ENCODE measurements around the gene ALOXE3.
"Not testable (repeated sequence)": the region's sequence is repeated elsewhere in the genome, so short reads cannot be mapped to it uniquely, and the experiment has no call there.

Gene ALOXE3

GRCh38 chr17:8066841-8067775, 51.2 kb downstream of the ALOXE3 start:
- no peak for DNase-seq

- DNase-seq: no peak
Measured at GRCh38 chr17:8064561-8065019, 53.7 kb downstream of the ALOXE3 start.

- DNase-seq: no peak
Measured at GRCh38 chr17:8063761-8064534, 54.4 kb downstream of the ALOXE3 start.

- DNase-seq: no peak
Measured at GRCh38 chr17:8062807-8063483, 55.4 kb downstream of the ALOXE3 start.

GRCh38 chr17:8062435-8062806, 55.9 kb downstream of the ALOXE3 start:
- DNase-seq: no peak

- not testable (repeated sequence) for DNase-seq
Measured at GRCh38 chr17:8061851-8062250, 56.5 kb downstream of the ALOXE3 start.

GRCh38 chr17:8060274-8060673, 58.0 kb downstream of the ALOXE3 start:
- no peak for DNase-seq

DNA sequence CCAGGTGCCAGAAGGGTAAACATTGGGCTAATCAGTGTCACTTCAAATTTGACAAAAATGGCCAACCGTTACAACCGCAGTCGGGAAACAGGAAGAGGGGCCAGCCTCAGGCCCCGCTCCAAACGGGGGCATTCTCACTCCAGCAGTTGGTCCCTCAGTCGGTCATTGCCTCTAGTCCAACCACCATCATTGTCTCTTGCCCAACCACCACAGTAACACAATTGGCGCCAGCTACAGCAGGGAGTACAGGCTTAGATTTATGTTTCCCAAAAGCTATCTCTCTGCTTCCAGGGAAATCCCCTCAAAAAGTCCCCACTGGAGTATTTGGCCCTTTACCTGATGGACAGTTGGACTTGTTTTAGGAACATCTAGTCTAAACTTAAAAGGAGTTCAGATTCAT, 59.2 kb downstream of the ALOXE3 start:
- DNase-seq: no peak

GRCh38 chr17:8057691-8058114, 60.6 kb downstream of the ALOXE3 start:
- DNase-seq: no peak

- no peak for DNase-seq
Measured at GRCh38 chr17:8056976-8057625, 61.2 kb downstream of the ALOXE3 start.

DNA sequence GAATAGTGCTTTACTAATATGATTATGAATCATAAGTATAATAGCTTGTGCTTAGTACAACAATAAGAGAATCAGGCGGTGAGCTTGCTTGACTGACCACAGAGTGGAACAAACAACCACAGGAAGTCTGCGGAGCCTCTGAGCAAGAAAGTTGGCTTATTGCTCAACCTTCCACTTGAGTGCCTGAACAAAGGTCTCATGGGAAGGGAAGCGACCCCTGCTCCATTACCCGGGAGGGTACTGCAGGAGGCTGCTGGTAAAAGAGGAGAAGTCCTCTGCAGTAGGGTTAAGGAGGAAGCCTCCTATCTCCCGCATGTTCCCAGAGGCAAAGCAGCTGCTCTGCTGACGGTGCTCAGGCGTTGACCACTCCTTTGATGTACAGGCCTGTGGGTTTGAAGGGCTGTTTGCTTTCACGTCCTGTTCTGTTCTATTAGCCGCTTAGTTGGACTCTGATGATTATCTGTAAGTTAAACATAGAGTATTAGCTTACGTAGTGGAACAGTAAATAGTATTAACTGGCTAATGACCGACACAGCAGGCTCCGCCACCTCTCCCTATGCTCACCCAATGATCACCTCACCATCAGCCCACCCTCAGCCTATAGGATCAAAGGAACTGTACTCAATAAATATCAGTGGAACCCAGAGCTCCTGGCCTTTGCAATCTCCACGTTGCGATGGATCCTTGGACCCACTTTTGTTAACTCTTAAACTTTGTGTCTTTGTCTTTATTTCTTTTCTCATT, 61.9 kb downstream of the ALOXE3 start:
- DNase-seq: no peak

GRCh38 chr17:8055851-8056231, 62.5 kb downstream of the ALOXE3 start:
- no peak for DNase-seq

DNA sequence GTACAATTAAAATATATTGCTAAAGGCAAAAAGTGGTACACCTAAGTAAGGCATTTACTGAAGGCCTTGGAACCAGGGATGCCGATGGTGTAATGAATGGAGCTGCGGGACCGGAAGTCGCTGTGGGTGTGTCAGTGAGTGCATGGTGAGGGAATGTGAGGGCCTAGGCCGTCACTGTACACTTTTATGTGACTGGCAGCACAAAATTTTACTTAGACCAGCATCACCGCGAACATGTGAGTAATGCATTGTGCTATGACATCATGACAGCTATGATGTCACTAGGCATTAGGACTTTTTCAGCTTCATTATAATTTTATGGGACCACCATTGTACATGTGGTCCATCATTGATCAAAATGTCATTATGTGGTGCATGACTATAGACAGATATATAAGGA, 64.7 kb downstream of the ALOXE3 start:
- no peak for DNase-seq

GRCh38 chr17:8052256-8053252, 65.8 kb downstream of the ALOXE3 start:
- DNase-seq: no peak

DNA sequence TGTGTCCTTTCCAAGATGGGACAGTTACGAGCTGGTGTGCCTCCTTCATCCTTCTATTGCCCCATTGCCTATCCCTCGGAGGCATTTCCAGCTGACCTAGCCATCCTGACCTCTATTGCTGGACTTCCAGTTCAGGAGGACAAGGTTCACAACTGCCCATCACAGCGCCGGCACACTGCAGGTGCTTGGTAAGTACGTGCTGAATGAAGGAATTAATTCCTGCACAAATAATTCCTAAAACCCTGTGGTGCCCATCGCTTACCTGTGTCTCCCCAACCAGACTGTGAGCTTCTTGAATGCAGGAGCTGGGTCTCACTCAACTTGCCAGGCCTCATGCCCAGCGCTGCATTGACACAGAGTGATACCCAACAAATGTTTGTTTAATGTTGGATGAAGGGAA, 66.5 kb downstream of the ALOXE3 start:
- DNase-seq: no peak

- no peak for DNase-seq
Measured at GRCh38 chr17:8048736-8049135, 69.6 kb downstream of the ALOXE3 start.

- no peak for DNase-seq
Measured at GRCh38 chr17:8048236-8048635, 70.1 kb downstream of the ALOXE3 start.

- no peak for DNase-seq
Measured at GRCh38 chr17:8047769-8048110, 70.6 kb downstream of the ALOXE3 start.

GRCh38 chr17:8046929-8047768, 71.2 kb downstream of the ALOXE3 start:
- no peak for DNase-seq

All from left hindlimb (tissue), 1 donor.